GM12878 (cell line): ENCODE measurements around the gene MYO7B. TPM values are rescaled to one million over a fixed set of nuclear protein-coding genes. Genes with fewer than 3 reads are reported as not detected.

Experiments used
- ATAC-seq: fragments of 200-7000 bp; cut with Tn5 transposase; 3 replicates; pipeline ENCODE4 v1.9.1; 2020; ENCODE audit warnings: mild to moderate bottlenecking, moderate library complexity
- BruUV-seq: library from RNA; stranded (reverse); fragments of 400-500 nt; replicated peaks from 2 replicates; lab custom pipeline; 2021; lab: Mats Ljungman, UMichigan
- CTCF ChIA-PET: fragments of 300-600 bp; sonication (Branson Sonifier 250); formaldehyde crosslinking; extraction: SDS; loops from one replicate; lab custom pipeline; 2021; ENCODE audit warnings: inconsistent platforms; lab: Yijun Ruan, JAX
- POLR2A ChIA-PET: fragments of 350-600 bp; formaldehyde crosslinking; extraction: SDS; loops from one replicate; lab custom pipeline; 2021; ENCODE audit warnings: inconsistent platforms; lab: Charles Lee
- RAD21 ChIA-PET: fragments of 300-600 bp; sonication (Branson Sonifier 250); formaldehyde crosslinking; loops from one replicate; lab custom pipeline; 2023; ENCODE audit warnings: antibody characterized with exemption; ENCODE audit not compliant: unreplicated experiment; lab: Charles Lee
- SMC1A ChIA-PET: fragments of 300-600 bp; sonication (Branson Sonifier 250); formaldehyde crosslinking; loops from one replicate; lab custom pipeline; 2023; ENCODE audit not compliant: unreplicated experiment, uncharacterized antibody; lab: Charles Lee
- DNase-seq: peaks from one replicate; pipeline ENCODE4 v3.0.0-alpha.2; 2011; ENCODE audit warnings: low read depth, low spot score
- FAIRE-seq: peaks from 3 replicates; lab custom pipeline; 2011; peaks lifted over from hg19 to GRCh38; lab: Jason Lieb, UNC
- H2AFZ ChIP-seq: 2 replicates; pipeline ENCODE4 v1.6.0; 2011; ENCODE audit warnings: low read depth, low read length, control low read depth; ENCODE audit not compliant: control insufficient read depth
- H3K27ac ChIP-seq: 2 replicates; pipeline ENCODE4 v1.5.1; 2011; ENCODE audit warnings: control low read depth; ENCODE audit not compliant: control insufficient read depth, insufficient read depth
- H3K27me3 ChIP-seq, 2 experiments: replicated peaks in 1 of 2; 2 replicates each; pipeline versions ENCODE4 v1.6.0 to v1.6.1; 2011; ENCODE audit warnings: low read length in 1 of 2; ENCODE audit not compliant: control insufficient read depth in 2 of 2, insufficient read depth in 2 of 2
- H3K36me3 ChIP-seq, 2 experiments: 2 replicates each; pipeline ENCODE4 v1.5.1; 2011; ENCODE audit warnings: low read length in 1 of 2; ENCODE audit not compliant: control insufficient read depth in 2 of 2, insufficient read depth in 2 of 2
- H3K4me1 ChIP-seq: 2 replicates; pipeline ENCODE4 v1.6.1; 2011; ENCODE audit warnings: mild to moderate bottlenecking, low read length, moderate library complexity, mixed read lengths; ENCODE audit not compliant: control insufficient read depth, insufficient read depth
- H3K4me2 ChIP-seq: 2 replicates; pipeline ENCODE4 v1.6.0; 2011; ENCODE audit warnings: control low read depth; ENCODE audit not compliant: control insufficient read depth, insufficient read depth
- H3K4me3 ChIP-seq: fragments of 200-600 bp; sonication (generic); 2 replicates; pipeline ENCODE4 v1.5.1; 2016
- H3K79me2 ChIP-seq: 2 replicates; pipeline ENCODE4 v1.6.0; 2011; ENCODE audit warnings: low read length; ENCODE audit not compliant: control insufficient read depth, insufficient read depth
- H3K9ac ChIP-seq: 2 replicates; pipeline ENCODE4 v1.8.0; 2011; ENCODE audit warnings: low read length, control low read depth, mixed read lengths; ENCODE audit not compliant: control insufficient read depth, insufficient read depth
- H3K9me3 ChIP-seq: replicated peaks from 3 replicates; pipeline ENCODE4 v1.5.1; 2011; ENCODE audit warnings: mild to moderate bottlenecking, low read length; ENCODE audit not compliant: control insufficient read depth, insufficient read depth
- H4K20me1 ChIP-seq: 2 replicates; pipeline ENCODE4 v1.6.0; 2011; ENCODE audit not compliant: control insufficient read depth, insufficient read depth
- CREB1 ChIP-seq: IDR thresholded peaks from 2 replicates; pipeline ENCODE4 v1.6.1; 2012; ENCODE audit warnings: low read depth, mild to moderate bottlenecking, inconsistent platforms
- FOXK2 ChIP-seq: fragments of 450-650 bp; IDR thresholded peaks from 2 replicates; pipeline ENCODE4 v1.6.1; 2017; ENCODE audit warnings: mild to moderate bottlenecking, moderate library complexity
- HCFC1 ChIP-seq: fragments of 150-350 bp; IDR thresholded peaks from 2 replicates; pipeline ENCODE4 v1.6.1; 2014; ENCODE audit warnings: low read length
- KDM1A ChIP-seq: fragments of 200-600 bp; sonication (generic); IDR thresholded peaks from 2 replicates; pipeline ENCODE4 v1.6.1; 2016; ENCODE audit warnings: borderline replicate concordance
- MEF2A ChIP-seq: IDR thresholded peaks from 2 replicates; pipeline ENCODE4 v1.6.1; 2011; ENCODE audit warnings: low read depth, mild to moderate bottlenecking, low read length, moderate library complexity; ENCODE audit not compliant: insufficient read depth
- NBN ChIP-seq: fragments of 450-650 bp; IDR thresholded peaks from 2 replicates; pipeline ENCODE4 v1.6.1; 2016
- NFIC ChIP-seq: IDR thresholded peaks from 2 replicates; pipeline ENCODE4 v1.6.1; 2012; ENCODE audit warnings: low read depth, mild to moderate bottlenecking, inconsistent platforms, low read length, moderate library complexity
- RAD21 ChIP-seq: IDR thresholded peaks from 2 replicates; pipeline ENCODE4 v1.6.1; 2011; ENCODE audit warnings: mild to moderate bottlenecking, low read depth, low read length, moderate library complexity; ENCODE audit not compliant: insufficient read depth
- SUPT20H ChIP-seq: IDR thresholded peaks from 2 replicates; pipeline ENCODE4 v1.6.1; 2011; ENCODE audit warnings: low read depth, mild to moderate bottlenecking, low read length, moderate library complexity, borderline replicate concordance; ENCODE audit not compliant: control insufficient read depth
- TBL1XR1 ChIP-seq: IDR thresholded peaks from 2 replicates; pipeline ENCODE4 v1.6.1; 2012; ENCODE audit warnings: low read depth, low read length, improper control_type of control experiment
- WGBS: methylation state at CpG from one replicate; pipeline ENCODE4 v1.1.6; 2016; ENCODE audit warnings: low lambda C conversion rate; ENCODE audit not compliant: insufficient replicate concordance, insufficient coverage; ENCODE audit errors: missing lambda C conversion rate; 5-methylcytosine and 5-hydroxymethylcytosine counted together
- in situ Hi-C: fragments of 300-500 bp; cut with MboI; formaldehyde crosslinking; loops from 9 replicates; pipeline ENCODE4 v1.14.3; 2018; ENCODE audit warnings: mixed read lengths
- intact Hi-C: fragments of 100-400 bp; cut with micrococcal nuclease; formaldehyde crosslinking; loops from one replicate; pipeline ENCODE4 v1.14.2; 2022; ENCODE audit not compliant: unreplicated experiment
- polyA plus RNA-seq, 11 experiments: library from polyadenylated mRNA; depleted of rRNA in 4 of 11; unstranded in 6 of 11; stranded (reverse) in 5 of 11; fragments of >200 nt; fragmentation: Nextera tagmentation in 4 of 11; fragmentation: Illumina TruSeq in 1 of 11; extraction: Ambion mirVana in 4 of 11; extraction: Trizol in 1 of 11; gene quantifications; 1 replicate in 1 of 11; 2 replicates in 10 of 11; pipeline versions ENCODE4 v1.2.1 to v1.2.3, GENCODE V29; 2011 to 2016; ENCODE audit warnings: inconsistent platforms in 2 of 11, missing spikeins in 2 of 11, low read depth in 1 of 11
- total RNA-seq, 4 experiments: library from RNA; depleted of rRNA in 3 of 4; stranded (reverse); fragments of >200 nt in 3 of 4; fragmentation: Illumina TruSeq in 1 of 4; extraction: Trizol in 1 of 4; gene quantifications; 2 replicates each; pipeline versions ENCODE4 v1.2.1 to v1.2.3, GENCODE V29; 2013 to 2021
- TF ChIP-seq, protein P1 (sequence below): fragments of 450-650 bp; IDR thresholded peaks from 2 replicates; pipeline ENCODE4 v1.6.1; 2016; ENCODE audit warnings: mild to moderate bottlenecking, moderate library complexity, borderline replicate concordance

MYO7B gene
- total and polyA plus RNA-seq, 10 of the 15 experiments (the other 5 are each of a cell fraction or from before 2014, with no cell fraction given): 0.08 to 4.8 (median 1.2) TPM

DNA sequence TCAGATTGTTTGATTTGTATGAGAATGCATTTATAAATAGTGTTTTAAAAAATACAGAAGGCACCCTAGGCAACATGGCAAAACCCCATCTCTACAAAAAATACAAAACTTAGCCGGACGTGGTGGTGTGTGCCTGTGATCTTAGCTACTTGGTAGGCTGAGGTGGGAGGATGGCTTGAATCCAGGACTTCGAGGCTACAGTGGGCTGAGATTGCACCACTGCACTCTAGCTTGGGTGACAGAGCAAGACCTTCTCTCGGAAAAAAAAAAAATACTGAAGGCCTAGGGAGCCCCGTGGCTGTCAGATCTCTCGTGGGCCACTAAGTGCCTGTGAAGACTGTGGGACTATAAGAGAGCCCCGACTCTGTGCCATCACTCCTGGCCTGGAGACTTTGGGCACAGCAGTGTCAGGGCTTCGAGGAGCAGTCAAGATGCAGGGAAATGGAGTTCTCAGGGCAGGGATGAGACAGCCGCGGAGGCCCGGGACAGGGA lies 40.5 kb downstream of the MYO7B start (continued):
- TF ChIP-seq, protein P1, sequence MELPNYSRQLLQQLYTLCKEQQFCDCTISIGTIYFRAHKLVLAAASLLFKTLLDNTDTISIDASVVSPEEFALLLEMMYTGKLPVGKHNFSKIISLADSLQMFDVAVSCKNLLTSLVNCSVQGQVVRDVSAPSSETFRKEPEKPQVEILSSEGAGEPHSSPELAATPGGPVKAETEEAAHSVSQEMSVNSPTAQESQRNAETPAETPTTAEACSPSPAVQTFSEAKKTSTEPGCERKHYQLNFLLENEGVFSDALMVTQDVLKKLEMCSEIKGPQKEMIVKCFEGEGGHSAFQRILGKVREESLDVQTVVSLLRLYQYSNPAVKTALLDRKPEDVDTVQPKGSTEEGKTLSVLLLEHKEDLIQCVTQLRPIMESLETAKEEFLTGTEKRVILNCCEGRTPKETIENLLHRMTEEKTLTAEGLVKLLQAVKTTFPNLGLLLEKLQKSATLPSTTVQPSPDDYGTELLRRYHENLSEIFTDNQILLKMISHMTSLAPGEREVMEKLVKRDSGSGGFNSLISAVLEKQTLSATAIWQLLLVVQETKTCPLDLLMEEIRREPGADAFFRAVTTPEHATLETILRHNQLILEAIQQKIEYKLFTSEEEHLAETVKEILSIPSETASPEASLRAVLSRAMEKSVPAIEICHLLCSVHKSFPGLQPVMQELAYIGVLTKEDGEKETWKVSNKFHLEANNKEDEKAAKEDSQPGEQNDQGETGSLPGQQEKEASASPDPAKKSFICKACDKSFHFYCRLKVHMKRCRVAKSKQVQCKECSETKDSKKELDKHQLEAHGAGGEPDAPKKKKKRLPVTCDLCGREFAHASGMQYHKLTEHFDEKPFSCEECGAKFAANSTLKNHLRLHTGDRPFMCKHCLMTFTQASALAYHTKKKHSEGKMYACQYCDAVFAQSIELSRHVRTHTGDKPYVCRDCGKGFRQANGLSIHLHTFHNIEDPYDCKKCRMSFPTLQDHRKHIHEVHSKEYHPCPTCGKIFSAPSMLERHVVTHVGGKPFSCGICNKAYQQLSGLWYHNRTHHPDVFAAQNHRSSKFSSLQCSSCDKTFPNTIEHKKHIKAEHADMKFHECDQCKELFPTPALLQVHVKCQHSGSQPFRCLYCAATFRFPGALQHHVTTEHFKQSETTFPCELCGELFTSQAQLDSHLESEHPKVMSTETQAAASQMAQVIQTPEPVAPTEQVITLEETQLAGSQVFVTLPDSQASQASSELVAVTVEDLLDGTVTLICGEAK: no peak

DNA sequence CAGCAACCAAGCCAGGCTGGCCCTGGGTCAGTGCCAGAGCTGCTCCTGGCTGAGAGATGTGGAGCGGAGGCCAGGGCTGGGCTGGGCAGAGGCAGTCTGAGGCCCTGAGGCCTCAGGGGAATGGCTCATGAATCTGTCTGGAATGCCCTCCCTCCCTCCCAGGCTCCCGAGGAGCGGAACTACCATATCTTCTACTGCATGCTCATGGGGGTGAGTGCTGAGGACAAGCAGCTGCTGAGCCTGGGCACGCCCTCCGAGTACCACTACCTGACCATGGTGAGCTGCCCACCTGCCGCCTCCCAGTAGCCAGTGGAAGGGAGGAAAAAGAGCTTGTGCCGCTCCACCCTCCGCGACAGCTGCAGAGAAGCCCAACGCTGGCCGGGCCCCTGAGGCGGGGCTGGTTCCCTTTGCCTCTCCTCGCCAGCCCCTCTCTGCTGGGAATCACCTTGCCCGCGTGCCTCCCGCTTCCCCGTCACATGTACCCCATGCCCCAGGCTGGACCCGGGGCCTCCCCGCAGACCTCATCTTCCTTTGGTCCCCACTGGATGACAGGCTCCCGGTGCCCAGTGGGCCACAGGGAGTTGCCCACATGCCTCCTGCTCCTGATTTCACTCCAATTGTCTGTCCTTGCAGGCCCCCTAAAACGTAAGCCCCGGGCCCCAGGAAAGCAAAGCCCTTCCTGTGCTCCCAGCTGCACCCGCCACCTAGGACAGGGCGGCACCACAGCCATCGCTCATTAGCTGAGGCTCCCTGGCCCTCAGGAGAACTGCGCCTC lies 41.1 kb downstream of the MYO7B start:
- in situ Hi-C loops (no loop called here), intact Hi-C loops (no loop called here)
- no peak for FAIRE-seq
- H3K4me1 ChIP-seq: peaks cover 23% of the 10 kb centered on the region
- H3K36me3 ChIP-seq: no peaks in the 10 kb centered on the region
- H3K4me3 ChIP-seq: no peak overlapping the region
- 0 out of 2 replicates have a peak overlapping the region, but pooled peaks have one; percentile 1 for H3K4me2 ChIP-seq
- no peaks in the 10 kb centered on the region for H3K9me3 ChIP-seq
- ChIA-PET RAD21 (no interaction called here), POLR2A (no interaction called here), SMC1A (interaction anchor here (1.2 kb wide), 1 partner anchor 10 kb away, joined by 4 read pairs; no protein-coding TSS in a partner anchor), CTCF (interaction anchor here (1.4 to 2.3 kb wide), 3 partner anchors 15 to 232 kb away, joined by 3 to 10 read pairs (median 8); no protein-coding TSS in a partner anchor)
- DNase-seq: no peak
- no peak for TF ChIP-seq TBL1XR1
- no peak for TF ChIP-seq SUPT20H
- no peak for TF ChIP-seq FOXK2
- no peak for TF ChIP-seq KDM1A
- TF ChIP-seq RAD21: no peak
- TF ChIP-seq NFIC: no peak
- no peak for TF ChIP-seq MEF2A
- no peak for TF ChIP-seq CREB1
- no peak for TF ChIP-seq HCFC1
- no peak for TF ChIP-seq NBN
- ATAC-seq: no peak
- no peak overlapping the region for H3K27ac ChIP-seq
- no peaks in the 10 kb centered on the region for H4K20me1 ChIP-seq
- H3K79me2 ChIP-seq: no peaks in the 10 kb centered on the region
- 93% methylated on average over 24 of the region's 26 CpGs for WGBS
- no peak overlapping the region for H3K9ac ChIP-seq
- BruUV-seq: no TSS peak
- H3K27me3 ChIP-seq: peaks cover 0 to 1% of the 10 kb centered on the region in 2 experiments; a peak in 1 of 4 replicates
- H2AFZ ChIP-seq: no peak overlapping the region
